GM12874 (cell line): Measurements from ENCODE around the gene TRIM24.

Experiments used
- CTCF ChIP-seq: IDR thresholded peaks from 2 replicates; pipeline ENCODE4 v1.5.1; 2011; ENCODE audit warnings: low read depth, mild to moderate bottlenecking, control low read depth, low read length, moderate library complexity; ENCODE audit not compliant: insufficient read depth

The TRIM24 gene

GRCh38 chr7:138500892-138501291 is 40.8 kb downstream of the TRIM24 start:
- TF ChIP-seq CTCF: no peak

GRCh38 chr7:138502023-138502767 is 42.1 kb downstream of the TRIM24 start:
- no peak for TF ChIP-seq CTCF

- TF ChIP-seq CTCF: no peak
These were observed 45.4 kb downstream of the TRIM24 start for GRCh38 chr7:138505361-138505873.

GRCh38 chr7:138506764-138507163 is 46.7 kb downstream of the TRIM24 start:
- TF ChIP-seq CTCF: no peak

- no peak for TF ChIP-seq CTCF
These were observed 49.9 kb downstream of the TRIM24 start for GRCh38 chr7:138510003-138510402.

- no peak for TF ChIP-seq CTCF
These were observed 52.2 kb downstream of the TRIM24 start for GRCh38 chr7:138512092-138512858.

GRCh38 chr7:138512885-138513284 is 52.8 kb downstream of the TRIM24 start:
- TF ChIP-seq CTCF: no peak
